GM20000 (cell line): ENCODE results near the gene PRKAR2A.
"Not testable (repeated sequence)": the region's sequence is repeated elsewhere in the genome, so short reads cannot be mapped to it uniquely, and the experiment has no call there.

ENCODE experiments used
- DNase-seq: peaks from one replicate; pipeline ENCODE4 v3.0.0; 2012; ENCODE audit warnings: low spot score
- CTCF ChIP-seq: IDR thresholded peaks from 2 replicates; pipeline ENCODE4 v1.5.1; 2012; ENCODE audit warnings: mild to moderate bottlenecking, control low read depth; ENCODE audit errors: extremely low read depth, missing control alignments

Gene PRKAR2A

GRCh38 chr3:48837163-48837562 is 10.5 kb downstream of the PRKAR2A start:
- no peak for TF ChIP-seq CTCF
- DNase-seq, result no peak

DNA sequence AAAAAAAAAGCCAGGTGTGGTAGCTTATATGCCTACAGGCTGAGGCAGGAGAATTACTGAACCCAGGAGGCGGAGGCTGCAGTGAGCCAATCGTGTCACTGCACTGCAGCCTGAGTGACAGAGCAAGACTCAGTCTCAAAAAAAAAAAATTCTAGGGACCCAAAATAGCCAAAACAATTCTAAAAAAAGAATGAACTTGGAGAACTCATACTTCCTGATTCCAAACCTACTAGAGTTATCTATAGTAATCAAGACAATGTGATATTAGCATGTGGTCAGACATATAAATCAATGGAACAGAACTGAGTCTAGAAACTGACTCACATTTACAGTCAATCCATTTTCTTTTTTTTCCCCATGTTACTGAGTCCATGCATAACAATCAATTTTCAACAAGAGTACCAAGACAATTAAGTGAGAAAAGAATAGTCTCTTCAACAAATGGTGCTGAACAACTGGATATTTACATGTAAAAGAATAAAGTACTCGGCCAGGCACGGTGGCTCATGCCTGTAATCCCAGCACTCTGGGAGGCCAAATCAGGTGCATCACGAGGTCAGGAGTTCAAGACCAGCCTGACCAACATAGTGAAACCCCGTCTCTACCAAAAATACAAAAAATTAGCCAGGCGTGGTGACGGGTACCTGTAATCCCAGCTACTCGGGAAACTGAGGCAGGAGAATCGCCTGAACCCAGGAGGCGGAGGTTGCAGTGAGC is 11.9 kb downstream of the PRKAR2A start:
- DNase-seq, result no peak
- no peak for TF ChIP-seq CTCF

- TF ChIP-seq CTCF, result no peak
- no peak for DNase-seq
Measured at GRCh38 chr3:48832684-48833083, 15.0 kb downstream of the PRKAR2A start.

DNA sequence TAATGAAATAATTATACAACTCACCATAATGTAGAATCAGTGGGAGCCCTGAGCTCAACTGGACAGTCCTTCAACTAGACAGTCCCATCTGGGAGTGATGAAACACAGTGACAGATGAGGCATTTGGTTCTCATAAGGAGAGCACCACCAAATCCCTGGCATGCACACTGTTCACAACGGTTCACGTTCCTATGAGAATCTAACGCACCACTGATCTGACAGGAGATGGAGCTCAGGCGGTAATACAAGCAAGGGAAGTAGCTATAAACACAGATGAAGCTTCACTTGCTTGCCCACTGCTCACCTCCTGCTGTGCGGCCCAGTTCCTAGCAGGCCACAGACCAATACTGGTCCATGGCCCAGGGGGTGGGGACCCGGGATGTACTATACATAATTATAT is 17.0 kb downstream of the PRKAR2A start:
- no peak for TF ChIP-seq CTCF
- no peak for DNase-seq

DNA sequence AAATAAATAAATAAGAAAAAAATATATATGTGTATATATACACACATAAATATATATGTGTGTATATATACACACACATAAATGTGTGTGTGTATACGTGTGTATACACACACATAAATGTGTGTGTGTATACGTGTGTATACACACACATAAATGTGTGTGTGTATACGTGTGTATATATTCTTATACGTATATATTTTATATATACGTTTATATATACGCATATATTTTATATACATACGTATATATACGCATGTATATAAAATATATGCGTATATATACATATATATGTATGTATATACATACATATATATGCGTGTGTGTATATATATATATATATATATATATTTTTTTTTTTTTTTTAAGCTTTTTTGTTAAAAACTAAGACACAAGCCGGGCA is 18.1 kb downstream of the PRKAR2A start:
- not testable (repeated sequence) for DNase-seq

GRCh38 chr3:48827874-48828273 is 19.8 kb downstream of the PRKAR2A start:
- not testable (repeated sequence) for DNase-seq

GRCh38 chr3:48826451-48826850 is 21.2 kb downstream of the PRKAR2A start:
- TF ChIP-seq CTCF, result no peak
- DNase-seq, result no peak

DNA sequence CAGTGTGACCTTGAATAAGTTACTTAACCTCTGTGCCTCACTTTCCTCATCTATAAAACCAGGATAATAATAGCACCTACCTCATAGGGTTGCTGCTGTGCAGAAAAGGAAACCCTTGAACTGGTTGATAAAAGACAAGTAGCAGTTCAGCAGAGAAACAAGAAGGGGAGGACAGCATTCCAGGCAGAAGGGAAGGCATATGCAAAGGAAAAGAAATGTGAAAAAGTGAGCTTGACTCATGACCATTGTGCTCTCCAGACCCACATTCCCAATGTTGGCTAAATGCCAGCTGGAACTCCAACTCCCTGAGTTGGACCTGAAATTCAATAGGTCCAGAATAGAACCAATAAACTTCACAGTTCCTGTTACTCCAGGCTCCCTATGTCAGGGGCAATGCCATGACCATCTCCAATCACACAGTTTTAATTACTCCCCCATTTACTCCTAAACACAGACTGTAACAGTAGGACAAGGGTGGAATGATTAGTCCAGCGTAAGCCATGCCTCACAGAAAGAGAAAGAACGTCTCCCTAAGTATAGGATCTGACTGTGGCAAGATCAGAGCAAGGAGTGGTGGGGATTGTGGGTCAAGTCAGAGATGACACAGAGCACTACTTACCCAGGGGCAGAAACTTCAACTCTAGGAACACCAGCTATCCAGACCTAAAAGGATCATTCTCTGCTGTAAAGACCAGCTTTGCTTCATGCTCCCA is 26.9 kb downstream of the PRKAR2A start:
- TF ChIP-seq CTCF, result no peak
- no peak for DNase-seq
